ENCODE data around the gene TSHZ1. TPM values are rescaled to one million over a fixed set of nuclear protein-coding genes. Genes with fewer than 3 reads are reported as not detected.

Gene TSHZ1
- total RNA-seq, 2 experiments from 2014 or later: 5.9 to 9.5 TPM

GRCh38 chr18:75213611-75214331, 3.2 kb downstream of the TSHZ1 start:
- H3K79me2 ChIP-seq (ENCODE audit: insufficient read depth, low read depth, low read length): no peaks in the 10 kb centered on the region

GRCh38 chr18:75214332-75214690, 3.7 kb downstream of the TSHZ1 start:
- Histone ChIP-seq H3K4me3 (ENCODE audit: low read depth, low read length, poor library complexity, severe bottlenecking) (no peak overlapping the region), H3K79me2 (ENCODE audit: insufficient read depth, low read depth, low read length) (no peaks in the 10 kb centered on the region), H3K4me1 (ENCODE audit: insufficient read depth, low read length, poor library complexity, severe bottlenecking) (peaks cover 9% of the 10 kb centered on the region), H2AFZ (ENCODE audit: low read length) (no peak overlapping the region), H3K9me2 (ENCODE audit: insufficient read depth, low read length) (no peaks in the 10 kb centered on the region), H3K9me3 (ENCODE audit: low read length) (no peaks in the 10 kb centered on the region), H3K4me2 (ENCODE audit: low read length) (no peak overlapping the region), H3K36me3 (ENCODE audit: insufficient read depth, low read length) (no peaks in the 10 kb centered on the region), H4K20me1 (ENCODE audit: insufficient read depth, low read length) (no peaks in the 10 kb centered on the region; the same call in 1 of the 2 replicates), H3K27ac (ENCODE audit: low read depth, low read length, poor library complexity, severe bottlenecking) (no peak overlapping the region)
- POLR2A ChIA-PET: no interaction called here
- intact Hi-C loops (cut with micrococcal nuclease; ENCODE audit: unreplicated experiment): loop anchor here (5.0 to 10.0 kb wide), 2 partner anchors 717 to 1280 kb away; partner anchors contain the start of genes CNDP2 and ZNF516
- CTCF ChIA-PET (ENCODE audit: unreplicated experiment): no interaction called here
- DNase-seq (ENCODE audit: low spot score): no peak
- BruUV-seq (replicated peaks): no TSS peak
- TF ChIP-seq CTCF (conservative IDR thresholded peaks at IDR 0.05; ENCODE audit: low read length) (no peak), EZH2phosphoT487 (IDR thresholded peaks at IDR 0.05; ENCODE audit: borderline replicate concordance, low read depth, low read length) (no peak)

More at GRCh38 chr18:75213611-75214331, 3.2 kb downstream of the TSHZ1 start:
- Histone ChIP-seq H3K36me3 (ENCODE audit: insufficient read depth, low read length) (no peaks in the 10 kb centered on the region), H3K27ac (ENCODE audit: low read depth, low read length, poor library complexity, severe bottlenecking) (no peak overlapping the region), H3K4me1 (ENCODE audit: insufficient read depth, low read length, poor library complexity, severe bottlenecking) (peaks cover 9% of the 10 kb centered on the region), H3K4me2 (ENCODE audit: low read length) (no peak overlapping the region), H3K9me2 (ENCODE audit: insufficient read depth, low read length) (no peaks in the 10 kb centered on the region), H2AFZ (ENCODE audit: low read length) (no peak overlapping the region), H3K4me3 (ENCODE audit: low read depth, low read length, poor library complexity, severe bottlenecking) (no peak overlapping the region), H3K9me3 (ENCODE audit: low read length) (no peaks in the 10 kb centered on the region), H4K20me1 (ENCODE audit: insufficient read depth, low read length) (no peaks in the 10 kb centered on the region; the same call in 1 of the 2 replicates)
- ChIA-PET POLR2A (no interaction called here), CTCF (ENCODE audit: unreplicated experiment) (no interaction called here)
- no peak for DNase-seq (ENCODE audit: low spot score)
- TF ChIP-seq EZH2phosphoT487 (IDR thresholded peaks at IDR 0.05; ENCODE audit: borderline replicate concordance, low read depth, low read length) (no peak), CTCF (conservative IDR thresholded peaks at IDR 0.05; ENCODE audit: low read length) (no peak)
- intact Hi-C loops (cut with micrococcal nuclease; ENCODE audit: unreplicated experiment): loop anchor here (5.0 to 10.0 kb wide), 2 partner anchors 716 to 1281 kb away; partner anchors contain the start of genes CNDP2 and ZNF516
- BruUV-seq (replicated peaks): no TSS peak
